HFFc6 (cell line): ENCODE data around the gene DOCK4. TPM values are rescaled to one million over a fixed set of nuclear protein-coding genes. Genes with fewer than 3 reads are reported as not detected.

Experiments used
- DNase-seq: peaks from one replicate; pipeline ENCODE4 v3.0.0-alpha.2; 2018
- H3K27ac Mint-ChIP-seq: 2 replicates; pipeline ENCODE4 v1.8.0; 2020; ENCODE audit warnings: mild to moderate bottlenecking, mixed read lengths
- H3K27me3 Mint-ChIP-seq: 2 replicates; pipeline ENCODE4 v1.8.0; 2021; ENCODE audit warnings: mild to moderate bottlenecking, moderate library complexity, mixed read lengths; ENCODE audit not compliant: insufficient read depth
- H3K36me3 Mint-ChIP-seq: 2 replicates; pipeline ENCODE4 v1.8.0; 2021; ENCODE audit warnings: low read depth, mixed read lengths
- H3K4me1 Mint-ChIP-seq: 2 replicates; pipeline ENCODE4 v1.8.0; 2020; ENCODE audit warnings: low read depth, mixed read lengths
- H3K4me3 Mint-ChIP-seq: 2 replicates; pipeline ENCODE4 v1.8.0; 2020; ENCODE audit warnings: mild to moderate bottlenecking, moderate library complexity, mixed read lengths
- H3K9me3 Mint-ChIP-seq: 2 replicates; pipeline ENCODE4 v1.8.0; 2020; ENCODE audit warnings: mild to moderate bottlenecking, mixed read lengths
- total RNA-seq, 6 experiments: library from RNA; stranded (reverse); fragmentation: NEBNext Ultra II Directional; extraction: Animal tissue kit (Norgen Biotek cat#: 25700); gene quantifications; 2 replicates in 1 of 6; 3 replicates in 5 of 6; pipeline ENCODE4 v1.2.3, GENCODE V29; 2021
- TF ChIP-seq, protein P1 (sequence below): fragments of 200-600 bp; sonication (generic); IDR thresholded peaks from 2 replicates; pipeline ENCODE4 v1.5.0; 2021; ENCODE audit warnings: antibody characterized with exemption, mild to moderate bottlenecking

Gene DOCK4
- total RNA-seq, 6 experiments from 2014 or later = 2.2 to 3.9 (median 3.3) TPM

DNA sequence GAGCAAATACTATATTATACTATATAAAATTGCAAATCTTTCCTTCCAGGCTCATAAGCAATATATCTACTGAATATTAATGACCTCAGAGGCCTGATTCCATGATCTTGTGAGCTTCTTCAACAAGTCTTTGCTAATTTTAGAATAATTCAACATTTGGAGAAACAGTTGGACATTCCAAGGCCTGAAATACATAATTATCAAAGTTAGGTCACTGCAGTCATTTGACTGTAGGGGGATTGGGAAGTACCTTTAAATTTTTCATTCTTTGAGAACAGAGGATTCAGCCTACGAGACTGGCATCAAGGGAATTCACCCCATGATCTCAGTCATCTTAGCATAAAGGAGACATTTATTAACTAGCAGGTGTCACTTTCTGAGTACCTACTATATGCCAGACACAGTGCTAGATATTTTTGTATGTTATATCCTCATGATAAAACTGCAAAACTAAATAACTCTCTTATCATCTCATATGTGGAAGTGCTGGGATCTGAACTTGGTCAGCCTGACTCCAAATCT, 85.4 kb downstream of the DOCK4 start:
- no peaks in the 10 kb centered on the region for H3K9me3 Mint-ChIP-seq
- TF ChIP-seq, protein P1, sequence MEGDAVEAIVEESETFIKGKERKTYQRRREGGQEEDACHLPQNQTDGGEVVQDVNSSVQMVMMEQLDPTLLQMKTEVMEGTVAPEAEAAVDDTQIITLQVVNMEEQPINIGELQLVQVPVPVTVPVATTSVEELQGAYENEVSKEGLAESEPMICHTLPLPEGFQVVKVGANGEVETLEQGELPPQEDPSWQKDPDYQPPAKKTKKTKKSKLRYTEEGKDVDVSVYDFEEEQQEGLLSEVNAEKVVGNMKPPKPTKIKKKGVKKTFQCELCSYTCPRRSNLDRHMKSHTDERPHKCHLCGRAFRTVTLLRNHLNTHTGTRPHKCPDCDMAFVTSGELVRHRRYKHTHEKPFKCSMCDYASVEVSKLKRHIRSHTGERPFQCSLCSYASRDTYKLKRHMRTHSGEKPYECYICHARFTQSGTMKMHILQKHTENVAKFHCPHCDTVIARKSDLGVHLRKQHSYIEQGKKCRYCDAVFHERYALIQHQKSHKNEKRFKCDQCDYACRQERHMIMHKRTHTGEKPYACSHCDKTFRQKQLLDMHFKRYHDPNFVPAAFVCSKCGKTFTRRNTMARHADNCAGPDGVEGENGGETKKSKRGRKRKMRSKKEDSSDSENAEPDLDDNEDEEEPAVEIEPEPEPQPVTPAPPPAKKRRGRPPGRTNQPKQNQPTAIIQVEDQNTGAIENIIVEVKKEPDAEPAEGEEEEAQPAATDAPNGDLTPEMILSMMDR = no peak
- no peak overlapping the region for H3K4me3 Mint-ChIP-seq
- H3K27ac Mint-ChIP-seq = no peak overlapping the region
- H3K36me3 Mint-ChIP-seq = no peaks in the 10 kb centered on the region
- DNase-seq = no peak
- peaks cover 5% of the 10 kb centered on the region; the same call in 1 of the 2 replicates for H3K4me1 Mint-ChIP-seq
- peaks cover 11% of the 10 kb centered on the region; the same call in 1 of the 2 replicates for H3K27me3 Mint-ChIP-seq

DNA sequence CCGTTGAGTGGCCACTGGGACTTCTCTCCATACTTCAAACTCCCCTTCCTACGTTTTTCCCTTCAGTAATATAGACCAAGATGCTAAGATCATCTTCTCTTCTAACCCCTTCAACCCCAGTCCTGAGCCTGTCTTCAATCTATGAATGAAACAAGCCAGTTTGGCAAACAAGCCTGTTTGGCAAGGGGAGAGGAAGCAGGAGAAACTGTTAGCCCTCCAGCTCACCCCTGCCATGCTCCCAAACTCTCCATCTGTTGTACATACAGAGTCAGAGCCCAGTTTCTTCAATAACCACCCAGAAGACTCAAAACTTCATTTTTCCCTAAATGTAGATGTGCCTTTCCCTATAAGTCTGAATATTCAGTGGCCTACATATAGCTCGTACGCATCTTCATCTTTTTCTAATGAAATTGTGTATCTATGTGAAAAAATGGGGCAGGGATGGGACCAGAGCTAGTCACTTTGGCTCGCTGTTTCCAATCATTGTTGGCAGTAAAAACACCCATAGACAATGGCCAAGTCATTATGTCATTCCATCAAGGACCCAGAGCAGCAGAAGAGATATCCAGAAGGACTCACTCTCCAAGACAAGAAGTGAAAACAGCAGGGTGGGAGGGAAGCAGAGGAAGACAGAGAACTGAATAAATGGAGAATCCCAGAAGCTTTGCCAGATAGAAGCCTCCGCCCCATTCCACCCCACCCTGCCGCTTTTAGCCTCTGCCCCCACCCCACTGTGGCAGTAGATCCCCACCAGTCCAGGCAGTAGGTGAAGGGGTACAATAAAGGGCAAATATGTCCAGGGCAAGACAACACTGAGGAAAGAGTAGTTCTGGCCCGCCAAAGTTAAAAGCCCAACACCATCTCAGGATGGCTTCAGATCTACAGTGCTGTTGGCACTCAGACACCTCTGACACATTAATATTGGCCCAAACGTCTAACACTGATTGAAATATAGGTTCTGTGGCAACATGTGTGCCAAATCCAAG, 87.3 kb downstream of the DOCK4 start:
- Mint-ChIP-seq H3K9me3 (no peaks in the 10 kb centered on the region), H3K27me3 (peaks cover 11% of the 10 kb centered on the region; the same call in 1 of the 2 replicates), H3K36me3 (no peaks in the 10 kb centered on the region), H3K4me3 (no peak overlapping the region), H3K27ac (no peak overlapping the region), H3K4me1 (peaks cover 5% of the 10 kb centered on the region; the same call in 1 of the 2 replicates)
- no peak for DNase-seq
- TF ChIP-seq, protein P1 = no peak

DNA sequence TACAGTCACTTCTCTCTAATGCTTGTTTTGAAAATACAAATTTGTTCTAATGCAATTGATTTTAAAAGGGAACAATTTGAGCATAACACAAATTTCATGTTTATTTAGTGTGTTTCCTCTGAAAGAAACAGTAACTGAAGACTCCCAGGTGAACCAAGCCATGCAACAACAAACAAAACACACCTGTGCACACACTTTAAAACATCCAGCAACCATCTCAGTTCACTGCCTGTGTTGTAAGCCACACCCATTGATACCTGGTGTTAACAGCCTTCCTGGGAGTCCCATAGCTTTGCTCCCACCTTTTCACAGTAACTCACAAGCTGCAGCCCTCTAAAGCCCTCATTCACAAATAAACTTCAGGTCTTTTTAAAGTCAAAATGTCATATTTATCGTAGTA, 89.3 kb downstream of the DOCK4 start:
- H3K4me1 Mint-ChIP-seq = peaks cover 10% of the 10 kb centered on the region
- TF ChIP-seq, protein P1 = no peak
- H3K27me3 Mint-ChIP-seq = peaks cover 7% of the 10 kb centered on the region; the same call in 1 of the 2 replicates
- no peaks in the 10 kb centered on the region for H3K36me3 Mint-ChIP-seq
- H3K9me3 Mint-ChIP-seq = no peaks in the 10 kb centered on the region
- DNase-seq = no peak
- no peak overlapping the region for H3K27ac Mint-ChIP-seq
- no peak overlapping the region for H3K4me3 Mint-ChIP-seq

DNA sequence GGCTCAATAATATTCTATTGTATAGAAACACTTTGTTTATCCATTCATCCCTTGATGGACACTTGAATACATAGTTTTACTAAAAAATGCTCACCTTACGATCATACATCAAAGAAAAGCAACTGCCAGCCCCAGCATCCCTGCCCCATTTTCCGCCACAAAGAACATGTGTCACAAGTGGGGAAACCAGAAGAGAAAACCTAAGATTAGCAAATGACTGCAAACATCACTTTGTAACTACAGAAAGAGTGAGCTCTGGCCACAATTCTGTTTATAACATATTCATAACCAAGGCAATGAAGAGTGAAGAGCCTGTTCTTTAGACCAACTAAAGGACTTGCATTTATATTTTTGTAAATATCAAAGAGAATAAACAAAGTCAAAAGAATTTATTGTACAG, 89.8 kb downstream of the DOCK4 start:
- no peaks in the 10 kb centered on the region for H3K9me3 Mint-ChIP-seq
- peaks cover 10% of the 10 kb centered on the region for H3K4me1 Mint-ChIP-seq
- no peak for DNase-seq
- H3K27ac Mint-ChIP-seq = no peak overlapping the region
- no peaks in the 10 kb centered on the region for H3K36me3 Mint-ChIP-seq
- TF ChIP-seq, protein P1 = no peak
- H3K27me3 Mint-ChIP-seq = peaks cover 7% of the 10 kb centered on the region; the same call in 1 of the 2 replicates
- no peak overlapping the region for H3K4me3 Mint-ChIP-seq

DNA sequence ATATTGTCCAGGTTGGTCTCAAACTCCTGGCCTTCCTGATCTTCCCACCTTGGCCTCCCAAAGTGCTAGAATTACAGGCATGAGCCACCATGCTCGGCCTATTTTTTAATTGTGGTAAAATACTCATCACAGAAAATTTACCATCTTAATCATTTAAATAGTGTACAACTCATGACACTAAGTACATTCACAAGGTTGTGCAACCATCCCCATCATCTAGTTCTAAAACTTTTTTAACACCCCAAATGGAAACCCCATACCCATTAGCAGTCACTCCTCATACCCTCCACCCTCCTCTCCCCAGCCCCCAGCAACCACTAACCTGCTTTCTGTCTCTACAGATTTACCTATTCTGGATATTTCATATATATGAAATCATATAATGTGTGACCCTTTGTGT, 90.3 kb downstream of the DOCK4 start:
- TF ChIP-seq, protein P1 = no peak
- Mint-ChIP-seq H3K4me1 (peaks cover 10% of the 10 kb centered on the region), H3K27me3 (peaks cover 7% of the 10 kb centered on the region), H3K4me3 (no peak overlapping the region), H3K9me3 (no peaks in the 10 kb centered on the region), H3K27ac (no peak overlapping the region), H3K36me3 (no peaks in the 10 kb centered on the region)
- DNase-seq = no peak
